Occipital lobe (tissue), 2 donors: ENCODE results near the gene NCK1. TPM values are rescaled to one million over a fixed set of nuclear protein-coding genes. Genes with fewer than 3 reads are reported as not detected.
"Not testable (repeated sequence)": the region's sequence is repeated elsewhere in the genome, so short reads cannot be mapped to it uniquely, and the experiment has no call there.

Experiments used
- DNase-seq: peaks from one replicate; lab custom pipeline; 2025; lab: John Stamatoyannopoulos, UW
- total RNA-seq: library from RNA; depleted of rRNA; stranded (reverse); fragments of >200 nt; gene quantifications from one replicate; pipeline ENCODE4 v1.2.3, GENCODE V29; 2014

Gene NCK1
- total RNA-seq, 1 donor from 2014 or later: 40.7 TPM

DNA sequence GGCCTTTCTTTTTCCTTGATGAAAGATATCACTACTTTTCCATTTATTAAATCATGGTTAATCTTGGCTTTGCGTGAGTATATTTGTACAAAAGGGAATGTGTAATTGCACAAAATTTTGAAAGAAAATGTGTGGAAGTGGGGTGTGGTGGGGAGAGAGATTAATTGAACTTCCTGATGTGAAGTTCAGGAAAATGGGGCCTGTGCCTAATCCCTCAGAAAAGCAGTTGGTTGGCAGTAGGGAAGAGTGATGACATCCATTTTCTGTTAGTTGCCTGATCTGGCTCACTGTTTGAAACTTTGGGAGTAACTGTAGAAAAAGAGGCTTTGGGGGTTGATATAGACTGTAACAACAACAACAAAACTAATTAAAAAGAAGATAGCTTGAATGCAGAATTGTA, 85.0 kb downstream of the NCK1 start:
- no peak for DNase-seq

DNA sequence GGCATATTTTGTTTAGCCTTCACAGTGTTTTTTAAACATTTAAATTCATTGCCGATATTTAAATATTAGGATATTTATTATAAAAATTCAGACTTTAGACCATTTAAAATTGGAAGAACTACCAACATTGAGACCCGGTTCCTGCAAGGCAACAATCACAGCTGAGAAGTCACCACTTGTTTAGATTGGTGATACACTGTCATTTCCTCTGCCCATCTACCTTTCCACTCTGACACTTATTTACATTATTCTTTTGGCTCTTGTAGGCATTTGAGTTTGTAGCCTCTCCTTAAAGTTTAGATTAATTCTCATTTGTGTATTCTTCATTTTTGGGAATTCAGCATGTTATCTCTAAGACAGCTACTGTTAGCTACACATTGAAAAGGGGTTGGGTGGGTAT, 85.5 kb downstream of the NCK1 start:
- DNase-seq: no peak

DNA sequence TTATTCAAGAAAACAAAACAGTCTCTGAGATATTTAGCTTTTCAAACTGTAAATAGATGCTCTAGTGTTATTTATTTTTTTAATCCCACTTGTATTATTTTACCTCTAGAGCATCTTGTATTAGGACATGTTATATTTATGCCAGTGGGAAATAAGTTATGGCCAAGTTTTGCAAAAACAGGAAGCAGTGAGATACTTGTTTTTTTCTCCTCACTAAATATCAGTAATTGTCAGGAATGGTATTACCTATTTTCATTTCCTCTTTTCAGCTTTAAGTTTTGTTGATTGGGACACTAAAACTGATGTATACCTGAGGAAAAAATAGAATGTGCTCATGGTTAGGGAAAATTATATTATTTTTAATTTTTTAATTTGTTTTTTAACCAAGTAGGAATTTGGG, 87.1 kb downstream of the NCK1 start:
- no peak for DNase-seq

DNA sequence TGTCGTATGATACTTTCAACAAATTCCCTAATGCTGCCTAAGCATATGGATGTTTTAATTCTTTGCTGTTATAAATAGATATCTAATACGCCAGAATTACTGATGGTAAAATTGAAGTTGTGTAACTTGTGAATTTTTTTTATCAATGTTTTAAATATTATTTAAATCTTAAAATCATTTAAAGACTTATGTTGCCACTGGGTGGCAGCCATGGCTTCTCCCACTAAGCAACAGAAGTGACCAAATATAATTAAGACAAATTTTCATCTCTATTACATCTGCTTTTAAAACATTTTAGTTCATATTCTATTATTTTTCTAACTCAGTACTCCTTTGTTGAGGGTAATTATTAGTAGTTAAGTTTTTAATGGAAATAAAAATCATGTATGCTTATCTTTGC, 87.7 kb downstream of the NCK1 start:
- DNase-seq: no peak

DNA sequence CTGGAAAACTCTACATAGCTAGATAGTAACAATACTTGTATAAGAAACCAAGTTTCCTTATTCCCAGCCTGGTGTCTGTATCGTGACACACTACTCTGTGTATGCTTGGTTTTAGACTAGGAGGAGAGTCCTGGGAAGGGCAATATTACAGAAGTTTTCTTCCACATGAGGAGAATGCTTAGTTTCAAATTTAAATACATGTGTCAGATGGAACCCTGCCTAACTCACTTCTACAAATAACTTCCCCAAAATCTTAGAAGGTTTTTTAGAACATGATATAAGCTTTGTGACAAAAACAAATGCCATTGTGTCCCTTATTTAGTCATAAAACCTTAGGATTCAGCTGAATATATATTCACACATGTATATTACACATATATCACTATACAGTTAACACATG, 88.6 kb downstream of the NCK1 start:
- DNase-seq: no peak

DNA sequence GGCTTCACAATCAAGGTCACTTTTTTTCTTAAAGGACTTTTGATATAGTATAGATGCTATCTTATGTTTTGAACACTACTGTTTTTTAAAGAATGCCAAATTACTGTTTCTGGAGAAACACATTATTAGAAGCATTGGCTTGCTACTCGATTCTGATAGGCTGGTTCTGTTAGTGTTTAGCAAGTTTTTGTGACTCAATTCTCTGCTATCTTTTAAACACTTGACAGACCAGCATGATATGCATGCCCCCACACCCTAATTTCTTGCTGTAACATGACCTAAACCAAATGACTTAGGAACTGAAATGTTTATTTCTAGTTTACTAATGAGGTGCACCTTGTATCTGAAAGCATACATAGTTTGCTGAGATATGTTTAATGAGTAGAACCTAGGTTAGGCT, 90.3 kb downstream of the NCK1 start:
- DNase-seq: no peak

DNA sequence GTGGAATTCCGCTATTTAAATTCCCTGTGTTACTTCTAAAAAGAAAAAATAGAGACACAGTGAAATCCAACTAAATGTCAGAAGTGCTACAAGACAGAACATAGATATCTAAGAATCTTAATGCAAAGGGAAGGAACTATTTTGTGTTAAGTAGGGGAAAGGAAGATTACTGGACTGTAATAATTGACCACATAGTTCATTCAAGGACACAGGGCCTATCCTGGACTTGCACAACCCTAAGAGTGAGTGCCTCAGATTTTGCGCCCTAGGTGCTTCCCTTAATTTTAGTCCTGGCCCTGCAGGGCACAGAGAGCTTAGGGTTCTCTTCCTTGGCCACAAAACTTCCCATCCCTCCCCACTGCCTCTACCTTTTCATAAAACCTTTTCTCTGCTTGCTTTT, 92.2 kb downstream of the NCK1 start:
- no peak for DNase-seq

DNA sequence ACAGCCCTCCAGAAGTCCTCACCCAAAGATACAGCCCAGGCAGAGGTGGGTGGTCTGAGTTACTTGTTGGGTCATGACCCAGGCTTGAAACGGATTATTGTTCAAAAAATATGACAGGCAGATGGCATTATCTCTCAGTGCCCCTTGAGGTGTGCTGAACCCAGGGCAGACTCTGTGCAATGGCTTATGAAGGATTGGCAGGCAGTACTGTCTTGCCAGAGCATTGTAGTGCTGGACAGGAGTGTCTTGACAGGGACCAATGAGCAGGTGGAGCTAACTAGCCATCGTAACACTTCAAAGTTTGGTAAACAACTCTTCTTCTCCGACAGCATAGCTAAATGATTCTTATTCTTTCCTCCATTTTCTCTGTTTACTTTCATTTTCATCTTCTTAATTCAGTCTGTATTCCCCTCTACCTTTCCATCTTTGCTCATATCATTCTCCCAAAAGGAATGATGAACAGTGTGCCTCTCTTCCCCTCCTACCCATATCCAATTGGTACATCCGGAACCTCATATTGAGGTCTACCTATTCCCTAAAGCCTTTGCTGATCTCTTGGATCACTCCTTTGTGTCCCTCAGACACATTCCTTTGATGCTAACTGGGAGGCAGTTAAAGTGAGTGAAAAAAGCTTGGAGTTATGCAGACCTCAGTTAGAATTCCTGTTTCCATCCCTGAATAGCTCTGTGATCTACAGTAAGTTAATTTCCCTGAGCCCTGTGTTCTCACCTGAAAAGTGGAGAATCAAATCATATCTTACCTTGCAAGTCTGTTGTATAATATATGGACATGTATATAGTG, 93.2 kb downstream of the NCK1 start:
- no peak for DNase-seq

DNA sequence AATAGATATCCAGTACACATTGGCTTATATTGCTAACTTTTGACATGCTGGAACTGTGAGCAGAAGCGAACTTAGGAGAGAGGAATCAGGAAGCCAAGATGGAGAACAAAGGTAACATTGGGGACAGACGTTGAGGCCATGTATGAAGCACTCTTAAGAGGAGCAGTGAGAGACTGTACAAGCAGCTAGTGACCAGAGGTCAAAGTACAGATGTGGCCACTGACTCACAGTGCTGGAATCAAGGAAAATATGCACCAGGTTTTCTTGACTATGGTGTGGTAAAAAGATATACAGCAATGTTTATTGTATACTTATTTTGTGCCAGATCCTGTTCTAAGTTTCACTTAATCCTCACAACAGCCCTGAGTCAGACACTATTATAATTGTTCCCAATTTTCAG, 93.8 kb downstream of the NCK1 start:
- DNase-seq: no peak

DNA sequence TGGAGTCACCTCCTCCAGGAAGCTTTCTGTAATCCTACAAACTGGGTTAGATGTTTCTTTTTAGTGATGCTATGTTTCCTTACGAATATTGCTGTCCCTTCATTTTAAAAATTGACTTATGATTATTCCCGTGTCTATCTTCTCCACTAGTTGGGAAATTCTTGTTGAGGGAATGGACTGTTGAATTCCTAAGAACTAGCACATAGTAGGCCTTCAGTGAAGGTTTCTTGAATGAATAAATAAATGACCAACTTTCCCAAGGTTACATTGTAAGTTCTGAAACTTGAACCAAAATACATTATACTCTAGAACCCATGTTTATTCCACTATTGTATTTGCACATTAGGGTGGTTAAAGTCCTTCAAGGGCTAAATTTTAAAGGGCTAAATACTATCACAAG, 95.0 kb downstream of the NCK1 start:
- no peak for DNase-seq

DNA sequence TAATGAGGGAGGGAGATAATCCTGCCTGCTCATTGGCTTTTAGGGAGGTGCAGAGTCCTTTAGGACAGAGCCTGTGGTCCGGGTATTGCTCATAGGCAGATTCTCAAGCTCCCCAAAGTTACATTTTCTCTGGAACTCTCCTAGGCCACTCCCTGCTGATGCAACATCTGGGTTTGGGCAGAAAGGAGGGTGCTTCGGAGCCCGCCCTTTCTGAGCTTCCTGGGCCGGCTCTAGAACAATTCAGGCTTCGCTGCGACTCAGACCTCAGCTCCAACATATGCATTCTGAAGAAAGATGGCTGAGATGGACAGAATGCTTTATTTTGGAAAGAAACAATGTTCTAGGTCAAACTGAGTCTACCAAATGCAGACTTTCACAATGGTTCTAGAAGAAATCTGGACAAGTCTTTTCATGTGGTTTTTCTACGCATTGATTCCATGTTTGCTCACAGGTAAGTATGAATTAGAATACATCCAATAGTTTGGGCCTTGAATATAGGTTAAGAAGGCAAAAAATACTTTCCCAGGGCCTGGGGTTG, 95.8 kb downstream of the NCK1 start, which contains the start of gene IL20RB:
IL20RB (plus strand) TSS at position 233 of the 538 bp plus-strand sequence; CDS start at position 364, 131 bp downstream.
- no peak for DNase-seq

DNA sequence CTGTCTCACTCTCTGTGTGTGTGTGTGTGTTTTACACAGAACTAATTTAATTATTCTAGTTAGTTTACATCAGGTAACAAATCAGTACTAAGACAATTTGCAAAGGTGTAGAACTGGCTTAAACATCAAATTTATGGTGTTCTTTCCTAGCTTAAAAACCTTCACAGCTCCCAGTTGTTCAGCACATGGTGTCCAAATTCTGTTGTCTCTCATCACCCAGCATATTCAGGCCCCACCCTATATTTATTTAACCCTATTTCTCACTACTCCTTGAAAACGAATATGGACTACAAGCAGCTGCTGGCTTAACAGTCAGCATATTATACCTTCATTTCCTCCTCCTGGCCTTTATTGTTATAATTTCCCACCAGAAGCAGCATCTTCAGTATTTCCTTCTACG, 96.9 kb downstream of the NCK1 start:
- DNase-seq: no peak

DNA sequence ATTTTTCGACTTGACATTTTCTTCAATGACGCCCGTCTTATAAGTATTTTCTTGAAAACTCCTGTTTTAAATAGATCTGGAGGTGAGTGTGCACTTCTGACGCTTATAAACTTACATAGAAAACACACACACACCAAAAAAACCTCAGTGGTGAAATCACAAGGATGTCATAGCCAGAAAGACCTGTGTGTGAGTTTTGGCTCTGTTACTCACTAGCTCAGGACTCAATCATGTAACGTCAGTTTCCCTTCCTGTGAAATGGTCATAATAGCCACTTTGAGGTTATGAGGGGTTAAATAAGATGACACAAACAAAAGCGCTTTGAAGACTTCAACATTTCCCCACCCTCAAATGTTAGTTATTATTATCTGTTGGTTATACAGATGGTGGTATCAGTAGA, 97.6 kb downstream of the NCK1 start:
- DNase-seq: no peak

DNA sequence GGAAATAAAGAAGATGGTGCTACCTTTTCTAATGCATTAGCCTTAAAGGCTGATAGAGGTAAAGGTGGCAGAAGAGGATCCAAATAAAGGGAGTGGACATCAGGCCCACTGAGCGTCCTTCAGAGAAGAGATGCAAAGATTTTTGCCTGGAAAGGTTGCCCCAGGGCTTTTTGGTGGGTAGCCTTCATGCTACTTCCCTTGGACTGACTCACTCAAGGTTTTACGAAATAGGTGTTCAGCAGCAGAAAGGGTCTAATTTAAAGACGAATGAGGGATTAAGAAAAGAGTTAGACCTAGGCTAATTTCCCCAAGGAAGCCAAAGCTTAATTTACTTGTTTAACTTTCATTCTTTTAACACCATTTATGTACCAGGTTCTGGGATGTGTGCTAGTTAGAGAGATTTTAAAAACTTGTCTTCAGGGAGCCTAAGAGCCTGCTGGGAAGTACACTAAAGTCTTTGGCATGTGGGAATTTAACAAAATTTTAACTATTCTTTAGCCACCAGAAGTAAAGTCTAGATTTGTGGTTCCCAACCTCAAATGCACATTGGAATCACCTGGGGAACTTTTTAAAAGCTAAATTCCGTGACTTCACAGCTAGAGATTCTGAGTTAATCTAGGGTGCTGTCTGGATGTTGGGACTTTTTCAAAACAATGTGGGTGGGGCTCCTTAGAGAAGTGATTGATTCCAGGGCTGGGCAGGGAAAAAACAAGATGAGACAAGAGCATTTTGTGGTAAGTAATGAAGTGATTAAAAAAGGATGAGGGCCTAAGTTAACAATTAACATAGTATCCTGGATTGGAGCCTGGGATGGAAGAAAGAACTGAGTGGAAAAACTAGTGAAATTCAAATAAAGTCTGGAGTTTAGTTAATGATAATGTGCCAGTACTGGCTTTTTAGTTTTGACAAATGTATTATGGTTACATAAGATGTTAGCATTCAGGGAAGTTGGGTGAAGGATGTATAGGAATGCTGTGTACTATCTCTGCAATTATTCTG, 99.1 kb downstream of the NCK1 start:
- no peak for DNase-seq

DNA sequence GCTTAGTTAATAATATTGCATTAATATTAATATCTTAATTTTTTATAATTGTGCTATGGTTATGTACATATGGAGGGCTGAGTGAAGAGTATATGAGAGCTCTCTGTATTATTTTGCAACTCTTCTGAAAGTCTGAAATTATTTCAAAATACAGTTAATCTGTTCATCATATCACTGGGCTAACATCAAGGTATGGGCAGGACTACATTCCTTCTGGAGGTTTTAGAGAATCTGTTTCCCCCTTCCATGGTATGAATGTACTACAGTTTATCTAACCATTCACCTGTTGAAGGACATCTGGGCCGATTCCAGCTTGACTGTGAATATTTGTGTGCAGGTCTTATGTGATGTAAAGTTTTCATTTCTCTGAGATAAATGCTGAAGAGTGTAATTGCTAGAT, 100.9 kb downstream of the NCK1 start:
- no peak for DNase-seq

DNA sequence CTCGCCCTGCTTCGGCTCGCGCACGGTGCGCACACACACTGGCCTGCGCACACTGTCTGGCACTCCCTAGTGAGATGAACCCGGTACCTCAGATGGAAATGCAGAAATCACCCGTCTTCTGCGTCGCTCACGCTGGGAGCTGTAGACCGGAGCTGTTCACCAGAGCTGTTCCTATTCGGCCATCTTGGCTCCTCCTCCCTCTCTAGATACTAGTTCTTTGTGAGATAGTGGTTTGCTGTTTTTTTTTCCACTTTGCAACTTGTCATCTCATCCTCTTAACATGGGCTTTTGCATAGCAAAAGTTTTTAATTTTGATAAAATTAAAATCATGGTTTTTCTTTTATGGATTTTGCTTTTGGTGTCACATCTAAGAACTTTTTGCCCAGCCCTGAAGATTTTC, 107.5 kb downstream of the NCK1 start:
- not testable (repeated sequence) for DNase-seq

DNA sequence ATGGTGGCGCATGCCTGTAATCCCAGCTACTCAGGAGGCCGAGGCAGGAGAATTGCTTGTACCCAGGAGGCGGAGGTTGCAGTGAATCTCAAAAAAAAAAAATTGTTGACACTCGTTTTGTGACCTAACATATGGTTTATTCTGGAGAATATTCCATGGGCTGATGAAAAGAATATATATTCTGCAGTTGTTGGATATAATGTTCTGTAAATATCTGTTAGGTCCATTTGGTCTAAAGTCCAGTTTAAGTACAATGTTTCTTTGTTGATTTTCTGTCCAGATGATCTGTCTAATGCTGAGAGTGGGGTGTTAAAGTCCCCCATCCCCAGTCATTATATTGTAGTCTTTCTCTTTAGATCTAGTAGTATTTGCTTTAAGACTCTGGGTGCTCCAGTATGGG, 111.3 kb downstream of the NCK1 start:
- DNase-seq: no peak

DNA sequence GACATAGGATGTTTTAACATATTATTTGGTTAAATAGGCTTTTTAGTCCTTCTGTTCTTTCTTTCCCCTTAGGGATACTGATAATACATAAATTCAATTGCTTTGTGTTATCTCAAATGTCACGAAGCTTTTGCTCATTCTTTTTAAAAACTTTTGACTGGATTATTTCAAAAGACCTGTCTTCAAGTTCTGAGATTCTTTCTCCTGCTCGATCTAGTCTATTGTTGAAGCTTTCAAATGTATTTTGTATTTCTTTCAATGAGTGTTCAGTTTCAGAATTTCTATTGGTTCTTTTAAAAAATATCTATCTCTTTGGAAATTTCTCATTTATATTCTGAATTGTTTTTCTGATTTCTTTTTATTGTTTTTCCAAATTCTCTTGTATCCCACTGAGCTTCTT, 112.7 kb downstream of the NCK1 start:
- DNase-seq: no peak

DNA sequence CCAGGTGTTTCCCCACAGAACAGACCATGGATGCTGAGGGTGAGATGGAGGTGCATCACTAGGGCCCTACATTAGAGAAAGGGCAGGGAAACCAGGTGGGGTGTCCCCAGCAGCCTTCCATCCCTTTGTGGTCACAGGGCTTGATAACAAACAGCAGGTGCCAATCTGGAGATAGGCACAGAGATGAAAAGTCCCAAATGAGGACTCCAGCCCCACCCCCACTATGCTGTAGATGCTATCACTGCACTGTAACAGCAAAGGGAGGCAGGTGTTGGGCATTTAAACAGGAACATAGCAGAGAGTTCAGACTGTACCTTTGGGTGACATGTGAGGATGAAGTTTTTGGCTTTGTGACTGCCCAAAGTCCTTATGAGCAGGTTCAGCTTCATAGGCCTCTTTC, 117.2 kb downstream of the NCK1 start:
- DNase-seq: no peak

DNA sequence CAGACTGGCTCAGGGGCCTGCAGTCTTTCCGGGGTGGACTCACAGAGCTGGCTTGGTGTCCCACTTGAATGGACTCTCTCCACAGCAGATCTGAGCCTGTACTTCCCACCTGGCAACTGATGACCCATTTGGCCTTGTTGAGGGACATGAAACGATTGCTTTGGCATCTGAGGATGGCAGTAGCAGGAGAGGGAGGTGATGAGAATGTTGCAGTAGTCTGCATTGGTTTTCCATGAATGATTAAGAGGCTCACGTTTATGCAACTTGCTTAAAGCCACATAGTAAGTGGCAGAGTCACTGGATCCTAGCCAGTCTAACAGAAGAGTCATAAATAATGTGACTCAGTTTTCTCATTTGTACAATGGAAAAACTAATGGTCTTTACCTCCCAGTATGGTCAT, 117.7 kb downstream of the NCK1 start:
- no peak for DNase-seq

DNA sequence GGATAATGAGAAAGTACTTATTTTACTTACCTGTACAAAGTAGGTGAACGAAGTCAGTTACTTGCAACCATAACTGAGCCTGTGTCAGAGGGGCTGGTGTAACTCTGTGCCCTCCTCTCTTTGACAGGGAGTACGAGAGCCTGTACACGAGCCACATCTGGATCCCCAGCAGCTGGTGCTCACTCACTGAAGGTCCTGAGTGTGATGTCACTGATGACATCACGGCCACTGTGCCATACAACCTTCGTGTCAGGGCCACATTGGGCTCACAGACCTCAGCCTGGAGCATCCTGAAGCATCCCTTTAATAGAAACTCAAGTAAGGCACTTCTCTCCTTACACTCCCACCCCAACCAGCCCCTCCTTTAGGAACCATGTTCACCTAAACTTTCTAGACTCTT, 120.0 kb downstream of the NCK1 start:
- no peak for DNase-seq

DNA sequence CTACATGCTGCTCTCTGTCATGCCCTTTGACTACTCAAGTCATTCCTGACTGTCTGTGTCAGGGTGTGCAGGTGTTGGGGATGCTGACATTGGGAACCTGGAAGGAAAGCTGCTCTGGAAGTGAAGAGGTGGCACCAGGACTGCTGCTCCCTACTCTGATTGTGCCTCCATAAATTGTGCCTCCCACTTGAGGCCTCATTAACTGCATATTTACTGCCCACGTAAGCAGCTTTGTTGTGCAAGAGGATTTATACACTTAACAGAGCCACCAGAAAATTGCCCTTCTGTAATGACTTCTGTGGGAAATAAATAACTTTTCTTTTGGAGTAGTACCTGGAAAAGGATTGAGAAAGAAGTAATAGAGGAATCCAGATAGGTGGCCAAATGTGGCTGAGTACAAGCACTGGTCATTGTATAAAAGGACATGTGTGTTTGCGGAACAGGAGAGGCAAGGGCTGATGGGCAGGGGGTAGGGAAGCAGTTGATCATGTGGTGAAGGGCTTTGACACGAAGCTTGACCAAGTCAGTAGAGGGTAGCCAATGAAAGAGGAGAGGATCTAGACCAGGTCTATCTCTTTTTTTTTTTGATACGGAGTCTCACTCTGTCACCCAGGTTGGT, 120.6 kb downstream of the NCK1 start:
- DNase-seq: no peak
